Chondrocyte (in vitro differentiated cells): ENCODE results near the gene CCDC51. TPM values are rescaled to one million over a fixed set of nuclear protein-coding genes. Genes with fewer than 3 reads are reported as not detected.

Experiments used
- DNase-seq: peaks from one replicate; pipeline ENCODE4 v3.0.0; 2021; ENCODE audit warnings: mixed read lengths, low spot score
- H3K27ac Mint-ChIP-seq: one replicate; pipeline ENCODE4 v1.8.0; 2021; ENCODE audit warnings: mild to moderate bottlenecking, moderate library complexity, mixed read lengths; ENCODE audit not compliant: unreplicated experiment
- H3K27me3 Mint-ChIP-seq: 2 replicates; pipeline ENCODE4 v1.8.0; 2021; ENCODE audit warnings: low read depth, mixed read lengths
- H3K36me3 Mint-ChIP-seq: 2 replicates; pipeline ENCODE4 v1.8.0; 2021; ENCODE audit warnings: low read depth, mixed read lengths
- H3K4me1 Mint-ChIP-seq: 2 replicates; pipeline ENCODE4 v1.8.0; 2021; ENCODE audit warnings: low read depth, mild to moderate bottlenecking, mixed read lengths
- H3K4me3 Mint-ChIP-seq: one replicate; pipeline ENCODE4 v1.8.0; 2021; ENCODE audit warnings: mild to moderate bottlenecking, moderate library complexity, mixed read lengths; ENCODE audit not compliant: unreplicated experiment
- H3K9me3 Mint-ChIP-seq: 2 replicates; pipeline ENCODE4 v1.8.0; 2021; ENCODE audit warnings: low read depth, mixed read lengths
- total RNA-seq: library from RNA; stranded (reverse); gene quantifications from 3 replicates; pipeline ENCODE4 v1.2.1, GENCODE V29; 2021
- TF ChIP-seq, protein P1 (sequence below): fragments of 200-600 bp; sonication (generic); IDR thresholded peaks from 2 replicates; pipeline ENCODE4 v1.5.0; 2021; ENCODE audit warnings: antibody characterized with exemption, mild to moderate bottlenecking, moderate library complexity

Gene CCDC51
- total RNA-seq, 1 donor from 2014 or later, result 25.8 TPM

GRCh38 chr3:48407542-48408099 lies 32.3 kb downstream of the CCDC51 start:
- H3K27me3 Mint-ChIP-seq, result no peaks in the 10 kb centered on the region
- no peak overlapping the region for H3K4me3 Mint-ChIP-seq
- no peak overlapping the region for H3K27ac Mint-ChIP-seq
- DNase-seq, result peak; percentile 44
- peaks cover 7% of the 10 kb centered on the region for H3K4me1 Mint-ChIP-seq
- TF ChIP-seq, protein P1, sequence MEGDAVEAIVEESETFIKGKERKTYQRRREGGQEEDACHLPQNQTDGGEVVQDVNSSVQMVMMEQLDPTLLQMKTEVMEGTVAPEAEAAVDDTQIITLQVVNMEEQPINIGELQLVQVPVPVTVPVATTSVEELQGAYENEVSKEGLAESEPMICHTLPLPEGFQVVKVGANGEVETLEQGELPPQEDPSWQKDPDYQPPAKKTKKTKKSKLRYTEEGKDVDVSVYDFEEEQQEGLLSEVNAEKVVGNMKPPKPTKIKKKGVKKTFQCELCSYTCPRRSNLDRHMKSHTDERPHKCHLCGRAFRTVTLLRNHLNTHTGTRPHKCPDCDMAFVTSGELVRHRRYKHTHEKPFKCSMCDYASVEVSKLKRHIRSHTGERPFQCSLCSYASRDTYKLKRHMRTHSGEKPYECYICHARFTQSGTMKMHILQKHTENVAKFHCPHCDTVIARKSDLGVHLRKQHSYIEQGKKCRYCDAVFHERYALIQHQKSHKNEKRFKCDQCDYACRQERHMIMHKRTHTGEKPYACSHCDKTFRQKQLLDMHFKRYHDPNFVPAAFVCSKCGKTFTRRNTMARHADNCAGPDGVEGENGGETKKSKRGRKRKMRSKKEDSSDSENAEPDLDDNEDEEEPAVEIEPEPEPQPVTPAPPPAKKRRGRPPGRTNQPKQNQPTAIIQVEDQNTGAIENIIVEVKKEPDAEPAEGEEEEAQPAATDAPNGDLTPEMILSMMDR, result no peak
- no peaks in the 10 kb centered on the region for H3K9me3 Mint-ChIP-seq
- peaks cover 49% of the 10 kb centered on the region for H3K36me3 Mint-ChIP-seq

DNA sequence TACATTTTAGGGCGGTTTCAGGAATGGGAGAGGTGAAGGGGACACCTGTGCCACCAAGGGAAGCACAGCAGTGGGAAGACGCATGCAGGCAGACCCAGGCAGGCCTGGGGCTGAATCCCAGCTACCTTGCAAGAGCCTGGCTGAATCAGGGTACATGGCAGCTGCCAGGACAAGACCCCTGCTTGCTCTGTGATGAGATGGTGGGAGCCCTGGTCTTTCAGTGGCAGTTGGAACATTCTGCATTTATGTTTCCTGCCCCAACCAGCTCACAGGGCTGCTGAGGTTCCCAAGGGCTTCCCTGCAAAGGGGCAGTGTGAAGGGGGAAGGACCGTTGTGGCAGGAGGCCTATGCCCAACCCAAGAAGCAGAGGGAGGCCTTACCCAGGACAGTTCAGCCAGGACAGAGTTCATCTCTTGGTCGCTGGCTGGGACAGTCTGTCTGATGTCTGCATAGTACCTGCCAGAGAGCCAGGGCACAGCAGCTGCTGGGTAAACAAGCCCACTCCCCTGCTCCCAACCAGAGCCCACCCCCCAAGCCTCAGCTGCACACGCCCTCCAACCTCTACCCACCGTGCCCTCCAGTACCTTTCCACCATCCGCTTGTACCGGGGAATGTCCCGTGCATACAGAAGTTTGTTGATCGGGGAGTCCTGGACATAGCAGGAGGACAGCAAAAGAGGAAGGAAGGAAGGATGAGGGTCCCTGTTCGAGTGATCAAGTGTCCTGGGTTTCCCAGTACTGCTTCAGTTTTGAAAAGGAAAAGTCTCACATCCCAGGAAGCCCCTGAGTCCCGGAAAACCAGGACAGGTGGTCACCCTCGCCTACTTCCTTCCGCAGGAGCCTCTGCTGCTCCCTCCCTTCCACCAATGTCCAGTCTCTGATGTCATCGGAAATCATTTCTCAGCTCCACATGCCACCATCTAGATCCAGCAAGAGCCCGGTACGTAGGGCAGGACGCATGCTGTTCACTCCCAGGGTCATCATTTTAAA lies 33.2 kb downstream of the CCDC51 start:
- H3K27ac Mint-ChIP-seq, result no peak overlapping the region
- peaks cover 15% of the 10 kb centered on the region for H3K4me1 Mint-ChIP-seq
- H3K36me3 Mint-ChIP-seq, result peaks cover 46% of the 10 kb centered on the region
- TF ChIP-seq, protein P1, result no peak
- DNase-seq, result peak; percentile 51
- no peaks in the 10 kb centered on the region for H3K9me3 Mint-ChIP-seq
- no peaks in the 10 kb centered on the region for H3K27me3 Mint-ChIP-seq
- no peak overlapping the region for H3K4me3 Mint-ChIP-seq

DNA sequence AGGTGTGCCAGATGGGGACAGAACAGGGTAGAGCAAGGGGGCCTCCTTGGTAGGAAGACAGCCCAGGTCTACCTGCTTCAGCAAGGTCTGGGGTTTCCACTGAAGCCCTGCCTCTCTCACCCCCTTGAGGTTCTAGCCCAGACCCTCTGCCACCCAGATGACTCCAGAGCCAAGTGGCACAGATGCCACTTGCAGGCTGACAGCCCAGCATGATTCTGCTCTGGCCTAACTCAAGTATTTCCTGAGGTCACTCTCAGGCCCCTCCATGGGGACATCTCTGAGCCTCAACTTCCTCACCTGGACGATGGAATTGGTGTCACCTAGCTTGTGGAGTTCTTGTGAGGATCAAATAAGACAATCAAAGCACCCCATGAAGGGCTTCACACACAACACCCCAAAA lies 33.9 kb downstream of the CCDC51 start:
- no peak overlapping the region for H3K4me3 Mint-ChIP-seq
- H3K36me3 Mint-ChIP-seq, result peaks cover 41% of the 10 kb centered on the region
- no peak for DNase-seq
- TF ChIP-seq, protein P1, result no peak
- H3K27me3 Mint-ChIP-seq, result no peaks in the 10 kb centered on the region
- no peak overlapping the region for H3K27ac Mint-ChIP-seq
- no peaks in the 10 kb centered on the region for H3K9me3 Mint-ChIP-seq
- H3K4me1 Mint-ChIP-seq, result peaks cover 23% of the 10 kb centered on the region

DNA sequence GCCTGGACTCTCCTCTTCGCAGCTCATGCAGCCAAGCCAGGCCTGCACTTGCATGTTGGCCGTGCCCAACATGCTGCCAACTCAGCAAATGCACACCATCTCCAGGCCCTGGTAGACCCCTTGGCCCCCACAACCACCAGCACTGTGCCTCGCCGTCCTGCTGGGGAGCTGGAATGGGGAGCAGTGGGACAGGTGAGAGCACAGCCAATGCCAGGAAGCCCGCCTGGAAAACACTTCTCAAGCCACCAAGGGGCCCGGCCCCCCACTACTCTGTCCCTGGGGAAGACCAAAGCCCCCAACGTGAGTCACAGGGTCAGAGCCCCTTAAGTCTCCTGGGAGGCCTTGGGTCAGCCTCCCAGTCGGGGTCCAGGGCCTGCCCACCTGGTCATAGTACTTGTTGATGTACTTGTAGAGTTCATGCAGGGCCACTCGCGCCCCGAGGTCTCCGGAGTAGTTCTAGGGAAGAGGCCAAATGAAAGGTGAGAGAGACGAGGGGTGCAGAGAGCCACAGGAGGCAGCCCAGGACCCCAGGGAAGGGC lies 34.5 kb downstream of the CCDC51 start:
- DNase-seq, result no peak
- Mint-ChIP-seq H3K27ac (no peak overlapping the region), H3K27me3 (no peaks in the 10 kb centered on the region), H3K36me3 (peaks cover 41% of the 10 kb centered on the region), H3K4me1 (peaks cover 27% of the 10 kb centered on the region), H3K4me3 (no peak overlapping the region), H3K9me3 (no peaks in the 10 kb centered on the region)
- TF ChIP-seq, protein P1, result no peak
